Measurements from ENCODE around the gene ZNF530. TPM values are rescaled to one million over a fixed set of nuclear protein-coding genes. Genes with fewer than 3 reads are reported as not detected.

Gene ZNF530
- 9.5 and 10.6 TPM in 2 replicates for total RNA-seq (2011; cell fraction: chromatin; rRNA removed; ENCODE audit: low replicate concordance)
- 9.7 and 11.2 TPM in 2 replicates for total RNA-seq (2011; cell fraction: nucleolus; rRNA removed)
- 10.9 and 12.1 TPM in 2 replicates for total RNA-seq (2011; cell fraction: nucleoplasm; rRNA removed)
- total RNA-seq (2014; rRNA removed), result 3.2 and 5.9 TPM in 2 replicates
- 4.1 and 5.0 TPM in 2 replicates for total RNA-seq (2014; rRNA removed; fragmentation: Illumina TruSeq; extraction: Trizol)
- total RNA-seq (2015; rRNA removed; fragmentation: Illumina TruSeq; extraction: Trizol), result 3.0 and 3.1 TPM in 2 replicates
- total RNA-seq (2021), result 3.5 and 4.0 TPM in 2 replicates
- polyA plus RNA-seq (2011; rRNA removed), result 4.2 and 5.0 TPM in 2 replicates
- 3.2 and 4.1 TPM in 2 replicates for polyA plus RNA-seq (2011; cell fraction: cytosol; rRNA removed)
- polyA plus RNA-seq (2011; cell fraction: nucleus; rRNA removed), result 3.9 and 7.4 TPM in 2 replicates
- 2.4 and 4.6 TPM in 2 replicates for polyA plus RNA-seq (2012)
- polyA plus RNA-seq (2014; fragmentation: Illumina TruSeq; extraction: Trizol), result 2.6 and 4.1 TPM in 2 replicates
- under 1 TPM; 0.28 to 0.78 TPM for polyA plus RNA-seq (2014; fragmentation: Nextera tagmentation; extraction: Ambion mirVana)
- polyA plus RNA-seq (2014; rRNA removed), result 2.2 and 4.1 TPM in 2 replicates
- 4.7 and 4.8 TPM in 2 replicates for polyA minus RNA-seq (2011; rRNA and poly(A)+ RNA removed)
- polyA minus RNA-seq (2011; cell fraction: cytosol; rRNA and poly(A)+ RNA removed), result 1.0 and 1.4 TPM in 2 replicates
- 7.1 and 7.9 TPM in 2 replicates for polyA minus RNA-seq (2011; cell fraction: nucleus; rRNA and poly(A)+ RNA removed)
- Bru-seq, nascent RNA, result percentile 62 among the genes with signal in this experiment
- percentile 64 among the genes with signal in this experiment for BruChase-seq, experiment 1, labeled RNA remaining after a 2-hour chase
- percentile 66 among the genes with signal in this experiment for BruChase-seq, experiment 2, labeled RNA remaining after a 6-hour chase
- long read RNA-seq, experiment 1, partial matches to known transcripts, result 1 of 18 reads
- long read RNA-seq, experiment 1, other reads (novel, unspliced or antisense), result 6 of 18 reads
- long read RNA-seq, experiment 2, full-length matches to known transcripts, result 3 of 5 reads
- long read RNA-seq, experiment 2, partial matches to known transcripts, result 0 of 5 reads
- long read RNA-seq, experiment 2, other reads (novel, unspliced or antisense), result 2 of 5 reads
- long read RNA-seq, experiment 3, partial matches to known transcripts, result 0 of 3 reads
- long read RNA-seq, experiment 3, other reads (novel, unspliced or antisense), result 2 of 3 reads

DNA sequence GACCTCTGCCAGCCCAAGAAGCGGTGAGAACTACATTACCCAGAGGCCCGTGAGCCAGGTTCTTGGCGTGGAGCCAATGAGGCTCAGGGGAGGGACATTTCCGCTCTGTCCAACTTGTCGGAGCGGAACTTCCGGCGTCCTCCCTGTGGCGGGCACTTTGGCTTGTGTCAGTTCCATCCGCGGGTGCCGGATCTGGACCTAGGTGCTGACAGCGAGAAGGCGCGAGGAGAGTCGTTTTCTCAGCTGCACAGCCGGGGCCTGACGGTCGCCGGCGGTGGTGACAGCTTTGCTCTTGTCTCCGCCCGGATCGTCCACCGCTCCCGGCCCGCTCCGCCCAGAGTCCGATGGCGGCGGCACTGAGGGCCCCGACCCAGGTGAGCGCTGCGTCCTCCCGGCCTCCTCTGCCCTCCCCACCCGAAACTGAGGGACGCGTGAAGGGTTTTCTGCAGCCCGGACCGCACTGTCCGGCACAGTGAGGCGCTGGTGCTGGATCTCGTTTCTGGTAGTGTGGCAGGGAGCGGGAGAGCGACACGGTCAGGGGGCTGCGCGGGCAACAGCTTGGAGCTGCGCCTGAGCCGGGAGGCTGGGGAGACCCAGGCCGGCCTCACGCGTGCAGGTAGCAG is at the start of gene ZNF530:
ZNF530 (plus strand) TSS at position 125 of the 623 bp plus-strand sequence. CDS start 4,461 bp downstream, outside the sequence.
- POLR2A ChIA-PET, result interaction anchor here (0.6 kb wide), 1 partner anchor 96 kb away, joined by 3 read pairs; no protein-coding TSS in a partner anchor
- peak within 1 kb of the TSS; percentile 54 to 89; a peak in 3 of 4 replicates for H3K9ac ChIP-seq (ENCODE audit: insufficient read depth in 1 of 2, low read depth in 2 of 2, low read length in 2 of 2)
- no peak within 1 kb of the TSS; the same call in 2 of the 3 replicates for H3K27ac ChIP-seq (ENCODE audit: extremely low read depth, low read depth, low read length)
- H3K9me3 ChIP-seq (replicated peaks; ENCODE audit: control insufficient read depth, insufficient read depth, low read depth, low read length), result no peaks in the 10 kb centered on the region; the same call in none of the 2 replicates
- H4K20me1 ChIP-seq (replicated peaks; ENCODE audit: control insufficient read depth, insufficient read depth, low read length), result no peaks in the 10 kb centered on the region
- DNase-seq (ENCODE audit: extremely low read depth in 1 of 4, low spot score in 3 of 4) (peak; percentile 89 to 94 (median 92)), FAIRE-seq (peak; percentile 98), ATAC-seq (peak; percentile 100)
- H3K9me1 ChIP-seq (ENCODE audit: control insufficient read depth, insufficient read depth, low read length), result no peaks in the 10 kb centered on the region
- H3K4me1 ChIP-seq (replicated peaks in 1 of 2; ENCODE audit: control insufficient read depth in 2 of 2, insufficient read depth in 2 of 2, low read length in 2 of 2), result peaks cover 0 to 10% of the 10 kb centered on the region in 2 experiments; a peak in 3 of 5 replicates
- H3K4me3 ChIP-seq, result peak within 1 kb of the TSS; percentile 74
- in situ Hi-C loops (cut with MboI) (no loop called here), intact Hi-C loops (cut with micrococcal nuclease) (no loop called here)
- no peaks in the 10 kb centered on the region for H3K27me3 ChIP-seq (ENCODE audit: control insufficient read depth in 2 of 2, insufficient read depth in 2 of 2, low read length in 2 of 2)
- 3% methylated on average over 35 of the region's 53 CpGs for WGBS (ENCODE audit: insufficient coverage, low coverage, missing lambda C conversion rate)
- peak within 1 kb of the TSS; percentile 85 for H3K4me2 ChIP-seq (ENCODE audit: insufficient read depth, low read length)
- H3K79me2 ChIP-seq (ENCODE audit: control insufficient read depth, insufficient read depth, low read length), result peaks cover 3% of the 10 kb centered on the region; the same call in 2 of the 3 replicates
- BruUV-seq (replicated peaks), result no TSS peak
- peak within 1 kb of the TSS; percentile 88 for H2AFZ ChIP-seq (ENCODE audit: low read depth, low read length)
- CTCF ChIA-PET (ENCODE audit: low intra/inter-chr PET ratio), result no interaction called here
- peaks cover 4% of the 10 kb centered on the region; the same call in 2 of the 3 replicates for H3K36me3 ChIP-seq (ENCODE audit: control insufficient read depth, insufficient read depth, low read length)
- TF ChIP-seq, protein P1, sequence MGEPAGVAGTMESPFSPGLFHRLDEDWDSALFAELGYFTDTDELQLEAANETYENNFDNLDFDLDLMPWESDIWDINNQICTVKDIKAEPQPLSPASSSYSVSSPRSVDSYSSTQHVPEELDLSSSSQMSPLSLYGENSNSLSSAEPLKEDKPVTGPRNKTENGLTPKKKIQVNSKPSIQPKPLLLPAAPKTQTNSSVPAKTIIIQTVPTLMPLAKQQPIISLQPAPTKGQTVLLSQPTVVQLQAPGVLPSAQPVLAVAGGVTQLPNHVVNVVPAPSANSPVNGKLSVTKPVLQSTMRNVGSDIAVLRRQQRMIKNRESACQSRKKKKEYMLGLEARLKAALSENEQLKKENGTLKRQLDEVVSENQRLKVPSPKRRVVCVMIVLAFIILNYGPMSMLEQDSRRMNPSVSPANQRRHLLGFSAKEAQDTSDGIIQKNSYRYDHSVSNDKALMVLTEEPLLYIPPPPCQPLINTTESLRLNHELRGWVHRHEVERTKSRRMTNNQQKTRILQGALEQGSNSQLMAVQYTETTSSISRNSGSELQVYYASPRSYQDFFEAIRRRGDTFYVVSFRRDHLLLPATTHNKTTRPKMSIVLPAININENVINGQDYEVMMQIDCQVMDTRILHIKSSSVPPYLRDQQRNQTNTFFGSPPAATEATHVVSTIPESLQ (CRISPR knock-in tag; IDR thresholded peaks at IDR 0.05), result no peak
- TF ChIP-seq NFE2 (IDR thresholded peaks at IDR 0.05; ENCODE audit: low read depth) (no peak), KAT8 (IDR thresholded peaks at IDR 0.05; ENCODE audit: low read depth) (no peak), SAFB2 (IDR thresholded peaks at IDR 0.05; ENCODE audit: borderline replicate concordance, low read depth, low read length, severe bottlenecking) (no peak), RB1 (IDR thresholded peaks at IDR 0.05; ENCODE audit: low read depth) (peak; percentile 78), RBBP5 (IDR thresholded peaks at IDR 0.05; ENCODE audit: borderline replicate concordance, insufficient read depth, low read length, poor library complexity, severe bottlenecking) (peak; percentile 66), CREB1 (IDR thresholded peaks at IDR 0.05) (no peak), CREB1 (CRISPR knock-in tag; IDR thresholded peaks at IDR 0.05) (0 out of 2 replicates have a peak, but pooled peaks have one; percentile 18), KDM5B (IDR thresholded peaks at IDR 0.05; ENCODE audit: insufficient replicate concordance, low read depth, low read length) (peak; percentile 34)
- TF ChIP-seq, protein P2, sequence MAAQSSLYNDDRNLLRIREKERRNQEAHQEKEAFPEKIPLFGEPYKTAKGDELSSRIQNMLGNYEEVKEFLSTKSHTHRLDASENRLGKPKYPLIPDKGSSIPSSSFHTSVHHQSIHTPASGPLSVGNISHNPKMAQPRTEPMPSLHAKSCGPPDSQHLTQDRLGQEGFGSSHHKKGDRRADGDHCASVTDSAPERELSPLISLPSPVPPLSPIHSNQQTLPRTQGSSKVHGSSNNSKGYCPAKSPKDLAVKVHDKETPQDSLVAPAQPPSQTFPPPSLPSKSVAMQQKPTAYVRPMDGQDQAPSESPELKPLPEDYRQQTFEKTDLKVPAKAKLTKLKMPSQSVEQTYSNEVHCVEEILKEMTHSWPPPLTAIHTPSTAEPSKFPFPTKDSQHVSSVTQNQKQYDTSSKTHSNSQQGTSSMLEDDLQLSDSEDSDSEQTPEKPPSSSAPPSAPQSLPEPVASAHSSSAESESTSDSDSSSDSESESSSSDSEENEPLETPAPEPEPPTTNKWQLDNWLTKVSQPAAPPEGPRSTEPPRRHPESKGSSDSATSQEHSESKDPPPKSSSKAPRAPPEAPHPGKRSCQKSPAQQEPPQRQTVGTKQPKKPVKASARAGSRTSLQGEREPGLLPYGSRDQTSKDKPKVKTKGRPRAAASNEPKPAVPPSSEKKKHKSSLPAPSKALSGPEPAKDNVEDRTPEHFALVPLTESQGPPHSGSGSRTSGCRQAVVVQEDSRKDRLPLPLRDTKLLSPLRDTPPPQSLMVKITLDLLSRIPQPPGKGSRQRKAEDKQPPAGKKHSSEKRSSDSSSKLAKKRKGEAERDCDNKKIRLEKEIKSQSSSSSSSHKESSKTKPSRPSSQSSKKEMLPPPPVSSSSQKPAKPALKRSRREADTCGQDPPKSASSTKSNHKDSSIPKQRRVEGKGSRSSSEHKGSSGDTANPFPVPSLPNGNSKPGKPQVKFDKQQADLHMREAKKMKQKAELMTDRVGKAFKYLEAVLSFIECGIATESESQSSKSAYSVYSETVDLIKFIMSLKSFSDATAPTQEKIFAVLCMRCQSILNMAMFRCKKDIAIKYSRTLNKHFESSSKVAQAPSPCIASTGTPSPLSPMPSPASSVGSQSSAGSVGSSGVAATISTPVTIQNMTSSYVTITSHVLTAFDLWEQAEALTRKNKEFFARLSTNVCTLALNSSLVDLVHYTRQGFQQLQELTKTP (IDR thresholded peaks at IDR 0.05; ENCODE audit: low read depth in 1 of 2, partially characterized antibody in 2 of 2), result peak in 1 of 2 experiments; percentile 88

All from K562 (cell line).